ENCODE results near the gene KYNU. TPM values are rescaled to one million over a fixed set of nuclear protein-coding genes. Genes with fewer than 3 reads are reported as not detected.

KYNU gene
- total and polyA plus RNA-seq, 3 donors from 2014 or later, result 4.5 to 31.9 (median 6.8) TPM

- no peaks in the 10 kb centered on the region for H3K4me1 ChIP-seq
- TF ChIP-seq CTCF (IDR thresholded peaks at IDR 0.05), result no peak
- no peak for TF ChIP-seq POLR2A (IDR thresholded peaks at IDR 0.05)
- DNase-seq, result no peak
- no peak overlapping the region for H3K4me3 ChIP-seq
- no peak overlapping the region for H3K27ac ChIP-seq
- intact Hi-C loops (cut with DNase I; ENCODE audit: low total_unique reads), result no loop called here
- H3K36me3 ChIP-seq (ENCODE audit: low read depth, missing control alignments), result no peaks in the 10 kb centered on the region
- no peaks in the 10 kb centered on the region for H3K27me3 ChIP-seq
- 82 to 93% methylated on average over 1 of the region's 1 CpG for WGBS, 2 donors
- no peaks in the 10 kb centered on the region for H3K9me3 ChIP-seq
Measured at GRCh38 chr2:143075711-143076110, 198.2 kb downstream of the KYNU start.

GRCh38 chr2:143078104-143078503 lies 200.6 kb downstream of the KYNU start:
- TF ChIP-seq CTCF (IDR thresholded peaks at IDR 0.05), result no peak
- TF ChIP-seq POLR2A (IDR thresholded peaks at IDR 0.05), result no peak
- intact Hi-C loops (cut with DNase I; ENCODE audit: low total_unique reads), result no loop called here
- Histone ChIP-seq H3K4me3 (no peak overlapping the region), H3K4me1 (no peaks in the 10 kb centered on the region), H3K9me3 (no peaks in the 10 kb centered on the region), H3K27ac (no peak overlapping the region), H3K27me3 (no peaks in the 10 kb centered on the region), H3K36me3 (ENCODE audit: low read depth, missing control alignments) (no peaks in the 10 kb centered on the region)
- no peak for DNase-seq

GRCh38 chr2:143081616-143082015 lies 204.2 kb downstream of the KYNU start:
- no peaks in the 10 kb centered on the region for H3K4me1 ChIP-seq

GRCh38 chr2:143083636-143084035 lies 206.2 kb downstream of the KYNU start:
- Histone ChIP-seq H3K9me3 (no peaks in the 10 kb centered on the region), H3K4me1 (no peaks in the 10 kb centered on the region), H3K27ac (no peak overlapping the region), H3K4me3 (no peak overlapping the region), H3K27me3 (no peaks in the 10 kb centered on the region), H3K36me3 (ENCODE audit: low read depth, missing control alignments) (no peaks in the 10 kb centered on the region)
- DNase-seq, result no peak
- WGBS, 2 donors, result 49 to 65% methylated on average over 2 of the region's 2 CpGs
- TF ChIP-seq POLR2A (IDR thresholded peaks at IDR 0.05), result no peak
- TF ChIP-seq CTCF (IDR thresholded peaks at IDR 0.05), result no peak
- intact Hi-C loops (cut with DNase I; ENCODE audit: low total_unique reads), result no loop called here

More at GRCh38 chr2:143081616-143082015, 204.2 kb downstream of the KYNU start:
- intact Hi-C loops (cut with DNase I; ENCODE audit: low total_unique reads), result no loop called here
- no peak for DNase-seq
- H3K27ac ChIP-seq, result no peak overlapping the region
- H3K9me3 ChIP-seq, result no peaks in the 10 kb centered on the region
- H3K27me3 ChIP-seq, result no peaks in the 10 kb centered on the region
- TF ChIP-seq POLR2A (IDR thresholded peaks at IDR 0.05) (no peak), CTCF (IDR thresholded peaks at IDR 0.05) (no peak)
- H3K36me3 ChIP-seq (ENCODE audit: low read depth, missing control alignments), result no peaks in the 10 kb centered on the region
- WGBS, 2 donors, result 83 to 96% methylated on average over 1 of the region's 1 CpG
- no peak overlapping the region for H3K4me3 ChIP-seq

GRCh38 chr2:143084462-143084861 lies 207.0 kb downstream of the KYNU start:
- H3K27ac ChIP-seq, result no peak overlapping the region
- intact Hi-C loops (cut with DNase I; ENCODE audit: low total_unique reads), result no loop called here
- no peaks in the 10 kb centered on the region for H3K4me1 ChIP-seq
- no peaks in the 10 kb centered on the region for H3K36me3 ChIP-seq (ENCODE audit: low read depth, missing control alignments)
- 88 to 97% methylated on average over 2 of the region's 2 CpGs for WGBS, 2 donors
- H3K27me3 ChIP-seq, result no peaks in the 10 kb centered on the region
- no peak for DNase-seq
- no peaks in the 10 kb centered on the region for H3K9me3 ChIP-seq
- H3K4me3 ChIP-seq, result no peak overlapping the region
- TF ChIP-seq CTCF (IDR thresholded peaks at IDR 0.05) (no peak), POLR2A (IDR thresholded peaks at IDR 0.05) (no peak)
